Common myeloid progenitor, CD34-positive (primary cell): ENCODE measurements around the gene OR51B4.
"Not testable (repeated sequence)": the region's sequence is repeated elsewhere in the genome, so short reads cannot be mapped to it uniquely, and the experiment has no call there.

Experiments used
- CTCF ChIA-PET: fragments of 350-600 bp; sonication (Branson Sonifier 250); formaldehyde crosslinking; loops from one replicate; lab custom pipeline; 2021; ENCODE audit warnings: antibody characterized with exemption; lab: Charles Lee
- POLR2A ChIA-PET: fragments of 350-600 bp; sonication (Branson Sonifier 250); formaldehyde crosslinking; loops from one replicate; lab custom pipeline; 2021; ENCODE audit warnings: antibody characterized with exemption; lab: Charles Lee
- DNase-seq, 3 donors: peaks; one replicate each; pipeline versions ENCODE4 v3.0.0 to v3.0.0-alpha.2; 2013
- H3K27ac ChIP-seq, 2 experiments: 1 replicate in 1 of 2; 2 replicates in 1 of 2; pipeline ENCODE4 v1.7.0; 2013; ENCODE audit warnings: inconsistent platforms in 2 of 2, low read length in 2 of 2, mild to moderate bottlenecking in 2 of 2, low read depth in 1 of 2, moderate library complexity in 1 of 2; ENCODE audit not compliant: severe bottlenecking in 2 of 2, insufficient read depth in 1 of 2, poor library complexity in 1 of 2
- H3K27me3 ChIP-seq, 5 experiments: replicated peaks in 2 of 5; 1 replicate in 3 of 5; 2 replicates in 2 of 5; pipeline versions ENCODE4 v1.6.1 to v1.7.0; 2013; ENCODE audit warnings: low read length in 4 of 5, mild to moderate bottlenecking in 2 of 5, moderate library complexity in 2 of 5, inconsistent platforms in 1 of 5; ENCODE audit not compliant: insufficient read depth in 5 of 5, control insufficient read depth in 4 of 5
- H3K36me3 ChIP-seq, 4 experiments: 1 replicate in 2 of 4; 2 replicates in 2 of 4; pipeline versions ENCODE4 v1.6.1 to v1.7.0; 2013; ENCODE audit warnings: low read length in 3 of 4, control low read depth in 1 of 4, mild to moderate bottlenecking in 1 of 4; ENCODE audit not compliant: control insufficient read depth in 4 of 4, insufficient read depth in 4 of 4
- H3K4me1 ChIP-seq, 4 experiments: 1 replicate in 3 of 4; 2 replicates in 1 of 4; pipeline versions ENCODE4 v1.6.1 to v1.7.1; 2013; ENCODE audit warnings: low read length in 3 of 4, mild to moderate bottlenecking in 3 of 4, control low read depth in 1 of 4, inconsistent platforms in 1 of 4, moderate library complexity in 1 of 4; ENCODE audit not compliant: control insufficient read depth in 4 of 4, insufficient read depth in 4 of 4; ENCODE audit errors: control extremely low read depth in 1 of 4
- H3K4me3 ChIP-seq, 7 experiments: 1 replicate in 4 of 7; 2 replicates in 3 of 7; pipeline versions ENCODE4 v1.5.1 to v1.7.0; 2013; ENCODE audit warnings: mild to moderate bottlenecking in 7 of 7, low read length in 6 of 7, moderate library complexity in 6 of 7, inconsistent platforms in 2 of 7, low read depth in 2 of 7, control low read depth in 1 of 7; ENCODE audit not compliant: insufficient read depth in 4 of 7, control insufficient read depth in 1 of 7; ENCODE audit errors: extremely low read depth in 1 of 7
- H3K9me3 ChIP-seq, 5 experiments: 1 replicate in 4 of 5; 2 replicates in 1 of 5; pipeline versions ENCODE4 v1.6.1 to v1.7.1; 2013; ENCODE audit warnings: low read length in 4 of 5, mild to moderate bottlenecking in 2 of 5, inconsistent platforms in 1 of 5, low read depth in 1 of 5, moderate library complexity in 1 of 5; ENCODE audit not compliant: control insufficient read depth in 4 of 5, insufficient read depth in 2 of 5; ENCODE audit errors: control extremely low read depth in 1 of 5
- WGBS: methylation state at CpG from one replicate; pipeline ENCODE4 v1.1.5; 2013; ENCODE audit not compliant: insufficient coverage; 5-methylcytosine and 5-hydroxymethylcytosine counted together

The OR51B4 gene

DNA sequence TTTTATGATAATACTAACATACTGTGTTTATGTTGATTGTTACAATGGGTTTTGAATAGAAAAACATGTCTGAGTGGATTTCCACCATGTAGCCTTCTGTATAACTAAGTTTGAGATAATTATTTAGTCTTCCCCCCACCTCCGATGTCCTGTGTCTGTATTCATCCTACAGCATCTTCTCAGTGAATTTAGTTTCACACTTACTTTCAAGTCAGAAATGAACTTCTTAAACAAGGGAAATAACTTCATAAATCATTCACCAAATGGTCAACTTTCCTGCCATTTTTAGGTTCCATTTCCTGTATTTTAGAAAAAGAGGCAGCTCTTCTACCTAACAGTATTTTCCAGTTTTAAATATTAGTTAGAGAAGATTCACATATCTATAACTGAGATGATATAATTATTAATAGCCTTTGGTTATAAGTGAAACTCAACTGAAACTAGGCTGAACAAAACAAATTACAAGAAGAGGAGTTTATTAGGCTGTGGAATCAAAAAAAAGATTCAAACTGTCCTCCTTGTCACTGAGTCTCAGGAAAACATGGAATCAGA is 38.1 kb upstream of the OR51B4 start:
- no peak for DNase-seq
- H3K27ac ChIP-seq: no peak overlapping the region
- H3K36me3 ChIP-seq: no peaks in the 10 kb centered on the region
- POLR2A ChIA-PET: no interaction called here
- H3K27me3 ChIP-seq: no peaks in the 10 kb centered on the region
- H3K9me3 ChIP-seq: no peaks in the 10 kb centered on the region
- H3K4me1 ChIP-seq: peaks cover 0 to 3% (median 0%) of the 10 kb centered on the region in 4 experiments
- CTCF ChIA-PET: no interaction called here
- WGBS: no CpG with 5 or more reads among the region's 1 CpG
- H3K4me3 ChIP-seq: no peak overlapping the region

DNA sequence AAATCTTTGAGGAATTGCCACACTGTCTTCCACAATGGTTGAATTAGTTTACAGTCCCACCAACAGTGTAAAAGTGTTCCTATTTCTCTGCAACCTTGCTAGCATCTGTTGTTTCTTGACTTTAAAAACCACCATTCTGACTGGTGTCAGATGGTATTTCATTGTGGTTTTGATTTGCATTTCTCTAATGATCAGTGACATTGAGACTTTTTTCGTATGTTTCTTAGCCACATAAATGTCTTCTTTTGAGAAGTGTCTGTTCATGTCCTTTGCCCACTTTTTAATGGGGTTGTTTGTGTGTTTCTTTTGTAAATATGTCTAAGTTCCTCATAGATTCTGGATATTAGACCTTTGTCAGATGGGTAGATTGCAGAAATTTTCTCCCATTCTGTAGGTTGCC is 35.5 kb upstream of the OR51B4 start:
- H3K4me1 ChIP-seq, DNase-seq, H3K27ac ChIP-seq, H3K36me3 ChIP-seq, H3K9me3 ChIP-seq, H3K4me3 ChIP-seq, CTCF ChIA-PET, POLR2A ChIA-PET, H3K27me3 ChIP-seq: not testable (repeated sequence)
- WGBS: no CpG with 5 or more reads among the region's 1 CpG

DNA sequence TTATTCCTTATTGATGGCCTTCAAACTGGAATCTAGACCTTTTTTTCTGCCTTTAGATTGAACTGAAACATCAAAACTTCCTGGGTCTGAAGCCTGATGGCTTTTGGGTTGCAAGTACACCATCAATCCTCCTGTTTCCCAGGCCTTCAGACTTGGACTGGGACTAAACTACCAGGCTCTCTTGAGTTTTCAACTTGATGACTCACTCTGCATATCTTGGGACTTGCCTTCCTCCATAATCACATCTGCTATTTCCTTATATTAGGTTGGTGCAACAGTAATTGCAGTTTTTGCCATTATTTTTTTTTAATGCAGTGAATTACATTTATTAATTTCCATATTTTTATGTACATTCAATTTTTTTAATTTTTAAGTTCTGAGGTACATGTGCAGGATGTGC is 34.6 kb upstream of the OR51B4 start:
- Histone ChIP-seq H3K27ac (no peak overlapping the region), H3K4me1 (peaks cover 0 to 3% (median 0%) of the 10 kb centered on the region in 4 experiments), H3K9me3 (no peaks in the 10 kb centered on the region), H3K4me3 (no peak overlapping the region), H3K27me3 (no peaks in the 10 kb centered on the region), H3K36me3 (no peaks in the 10 kb centered on the region)
- ChIA-PET POLR2A (no interaction called here), CTCF (no interaction called here)
- DNase-seq: no peak

DNA sequence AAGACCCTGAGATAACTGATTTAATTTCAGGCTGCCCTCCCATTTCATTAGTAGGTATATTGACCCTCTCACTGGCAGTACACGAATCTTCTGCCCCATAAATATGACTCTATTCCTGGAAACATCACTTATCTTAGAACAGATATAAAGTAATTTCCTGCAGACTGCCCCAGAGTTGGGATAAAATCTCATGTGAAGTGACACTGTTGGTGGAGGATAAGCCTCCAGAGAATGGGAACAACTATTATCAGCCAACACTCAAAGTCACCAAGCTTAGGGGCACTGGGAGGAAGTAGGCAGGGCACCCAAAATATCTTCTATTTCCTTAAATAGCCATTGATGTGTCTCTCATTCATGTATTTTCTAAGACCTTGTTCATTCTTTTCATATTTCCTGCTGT is 33.4 kb upstream of the OR51B4 start:
- no peaks in the 10 kb centered on the region for H3K9me3 ChIP-seq
- ChIA-PET POLR2A (no interaction called here), CTCF (no interaction called here)
- no peak for DNase-seq
- H3K4me3 ChIP-seq: no peak overlapping the region
- WGBS: no CpG with 5 or more reads among the region's 1 CpG
- H3K4me1 ChIP-seq: peaks cover 0 to 3% (median 0%) of the 10 kb centered on the region in 4 experiments
- H3K36me3 ChIP-seq: no peaks in the 10 kb centered on the region
- H3K27ac ChIP-seq: no peak overlapping the region
- no peaks in the 10 kb centered on the region for H3K27me3 ChIP-seq

DNA sequence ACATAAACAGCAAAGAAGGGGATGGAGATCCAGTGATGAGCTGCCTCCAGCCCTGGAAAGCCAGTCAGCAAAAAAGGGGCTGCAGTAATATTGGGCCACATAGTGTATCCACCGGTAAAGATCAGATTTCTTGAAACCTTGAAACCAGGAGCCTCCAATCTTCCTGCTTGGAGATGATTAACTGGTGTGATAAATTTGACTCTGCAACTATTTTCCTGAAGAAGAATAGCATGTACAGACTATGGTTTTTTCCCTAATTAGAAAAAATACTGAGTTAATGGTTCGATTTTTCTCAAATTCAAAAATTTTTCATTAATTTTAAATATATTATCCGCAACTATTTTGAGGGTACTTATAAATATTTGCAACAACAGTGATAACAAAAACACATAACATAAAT is 22.5 kb upstream of the OR51B4 start, which contains the start of gene OR51B2:
TSS of gene OR51B2 (minus strand) at position 101 of the 400 bp plus-strand sequence. CDS start at position 101, 0 bp downstream.
- ChIA-PET POLR2A (no interaction called here), CTCF (no interaction called here)
- WGBS: 100% methylated on average over 1 of the region's 3 CpGs
- DNase-seq: no peak
- H3K4me1 ChIP-seq: no peaks in the 10 kb centered on the region
- H3K36me3 ChIP-seq: no peaks in the 10 kb centered on the region
- H3K9me3 ChIP-seq: peaks cover 0 to 1% (median 0%) of the 10 kb centered on the region in 5 experiments
- H3K27ac ChIP-seq: no peak within 1 kb of the TSS
- H3K4me3 ChIP-seq: no peak within 1 kb of the TSS
- H3K27me3 ChIP-seq: no peaks in the 10 kb centered on the region

DNA sequence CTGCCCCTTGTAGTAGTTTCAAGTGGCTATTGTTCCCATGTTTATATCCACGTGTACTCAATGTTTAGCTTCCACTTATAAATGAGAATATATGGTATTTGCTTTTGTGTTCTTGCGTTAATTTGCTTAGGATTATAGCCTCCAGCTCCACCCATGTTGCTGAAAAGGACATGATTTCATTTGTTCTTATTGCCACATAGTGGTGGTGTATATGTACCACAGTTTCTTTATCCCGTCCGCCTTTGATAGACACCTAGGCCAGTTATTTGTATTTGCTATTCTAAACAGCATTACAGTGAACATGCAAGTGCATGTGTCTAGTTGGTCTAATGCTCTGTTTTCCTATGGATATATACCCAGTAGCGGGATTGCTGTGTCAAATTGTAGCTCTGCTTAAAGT is 15.5 kb upstream of the OR51B4 start:
- CTCF ChIA-PET: no interaction called here
- no peaks in the 10 kb centered on the region for H3K4me1 ChIP-seq
- no peaks in the 10 kb centered on the region for H3K9me3 ChIP-seq
- no peak for DNase-seq
- H3K27me3 ChIP-seq: no peaks in the 10 kb centered on the region
- 100% methylated on average over 2 of the region's 5 CpGs for WGBS
- H3K27ac ChIP-seq: no peak overlapping the region
- POLR2A ChIA-PET: no interaction called here
- no peaks in the 10 kb centered on the region for H3K36me3 ChIP-seq
- no peak overlapping the region for H3K4me3 ChIP-seq

DNA sequence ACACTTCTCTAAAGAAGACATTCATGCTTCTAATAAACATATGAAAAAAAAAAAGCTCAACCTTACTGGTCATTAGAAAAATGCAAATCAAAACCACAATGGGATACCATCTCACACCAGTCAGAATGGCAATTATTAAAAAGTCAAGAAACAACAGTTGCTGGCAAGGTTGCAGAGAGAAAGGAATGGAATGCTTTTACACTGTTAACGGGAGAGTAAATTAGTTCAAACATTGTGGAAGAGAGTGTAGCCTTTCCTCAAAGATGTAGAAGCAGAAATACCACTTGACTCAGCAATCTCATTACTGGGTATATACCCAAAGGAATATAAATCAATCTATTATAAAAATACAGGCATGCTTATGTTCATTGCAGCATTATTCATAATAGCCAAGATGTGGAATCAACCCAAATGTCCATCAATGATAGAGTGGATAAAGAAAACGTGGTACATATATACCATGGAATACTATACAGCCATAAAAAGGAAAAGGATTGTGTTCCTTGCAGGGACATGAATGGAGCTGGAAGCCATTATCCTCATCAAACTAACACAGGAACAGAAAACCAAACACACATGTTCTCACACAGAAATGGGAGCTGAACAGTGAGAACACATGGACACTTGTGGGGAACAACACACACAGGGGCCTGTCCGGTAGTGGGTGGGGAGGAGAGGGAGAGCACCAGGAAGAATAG is 11.7 kb upstream of the OR51B4 start:
- POLR2A ChIA-PET, H3K4me3 ChIP-seq, H3K27me3 ChIP-seq, CTCF ChIA-PET, DNase-seq, H3K36me3 ChIP-seq, H3K27ac ChIP-seq, H3K4me1 ChIP-seq, H3K9me3 ChIP-seq: not testable (repeated sequence)
- WGBS: no CpG with 5 or more reads among the region's 3 CpGs
